Kidney epithelial cell (primary cell): ENCODE data around the gene PRAMEF12. TPM values are rescaled to one million over a fixed set of nuclear protein-coding genes. Genes with fewer than 3 reads are reported as not detected.

Source experiments
- DNase-seq: peaks from one replicate; pipeline ENCODE4 v3.0.0-alpha.2; 2010; ENCODE audit warnings: low read depth
- H3K27me3 ChIP-seq: 2 replicates; pipeline ENCODE4 v1.6.0; 2011; ENCODE audit warnings: low read length; ENCODE audit not compliant: control insufficient read depth, insufficient read depth
- H3K36me3 ChIP-seq: 2 replicates; pipeline ENCODE4 v1.5.1; 2011; ENCODE audit warnings: low read length; ENCODE audit not compliant: control insufficient read depth, insufficient read depth
- H3K4me3 ChIP-seq: 2 replicates; pipeline ENCODE4 v1.5.1; 2011; ENCODE audit warnings: low read depth, mild to moderate bottlenecking, control low read depth, low read length
- CTCF ChIP-seq: IDR thresholded peaks from 2 replicates; pipeline ENCODE4 v1.5.1; 2011; ENCODE audit warnings: mild to moderate bottlenecking, moderate library complexity, low read length, control low read depth, inconsistent platforms; ENCODE audit not compliant: insufficient read depth, poor library complexity, severe bottlenecking
- total RNA-seq: library from RNA; depleted of rRNA; stranded (reverse); fragments of >200 nt; gene quantifications from 2 replicates; pipeline ENCODE4 v1.2.3, GENCODE V29; 2015

Gene PRAMEF12
- total RNA-seq, 1 donor from 2014 or later = 0.21 TPM

- no peak overlapping the region for H3K4me3 ChIP-seq
- TF ChIP-seq CTCF = no peak
These were observed 18.8 kb upstream of the PRAMEF12 start for GRCh38 chr1:12754738-12755137.

GRCh38 chr1:12756273-12756672, 17.3 kb upstream of the PRAMEF12 start:
- H3K27me3 ChIP-seq = no peaks in the 10 kb centered on the region
- no peak for DNase-seq
- H3K4me3 ChIP-seq = no peak overlapping the region
- no peak for TF ChIP-seq CTCF
- H3K36me3 ChIP-seq = no peaks in the 10 kb centered on the region

More at GRCh38 chr1:12754738-12755137, 18.8 kb upstream of the PRAMEF12 start:
- no peak for DNase-seq
- Histone ChIP-seq H3K36me3 (no peaks in the 10 kb centered on the region), H3K27me3 (no peaks in the 10 kb centered on the region)

GRCh38 chr1:12756768-12757413, 16.6 kb upstream of the PRAMEF12 start:
- Histone ChIP-seq H3K4me3 (no peak overlapping the region), H3K27me3 (no peaks in the 10 kb centered on the region), H3K36me3 (no peaks in the 10 kb centered on the region)
- no peak for DNase-seq
- TF ChIP-seq CTCF = no peak

GRCh38 chr1:12757836-12758235, 15.7 kb upstream of the PRAMEF12 start:
- H3K4me3 ChIP-seq = no peak overlapping the region
- H3K36me3 ChIP-seq = no peaks in the 10 kb centered on the region
- DNase-seq = no peak
- no peak for TF ChIP-seq CTCF
- H3K27me3 ChIP-seq = no peaks in the 10 kb centered on the region

GRCh38 chr1:12760256-12760795, 13.2 kb upstream of the PRAMEF12 start:
- no peak for TF ChIP-seq CTCF
- H3K36me3 ChIP-seq = no peaks in the 10 kb centered on the region
- no peak for DNase-seq
- no peak overlapping the region for H3K4me3 ChIP-seq
- no peaks in the 10 kb centered on the region for H3K27me3 ChIP-seq

- H3K27me3 ChIP-seq = no peaks in the 10 kb centered on the region
- H3K36me3 ChIP-seq = no peaks in the 10 kb centered on the region
- DNase-seq = no peak
- no peak overlapping the region for H3K4me3 ChIP-seq
- no peak for TF ChIP-seq CTCF
These were observed 11.8 kb upstream of the PRAMEF12 start for GRCh38 chr1:12761781-12762180.
